OCI-LY1 (cell line): ENCODE results near the gene PTPRN2.

Source experiments
- CTCF ChIP-seq: fragments of 200-600 bp; sonication (generic), shearing (Covaris generic); IDR thresholded peaks from 2 replicates; pipeline ENCODE4 v1.5.1; 2017; ENCODE audit warnings: mild to moderate bottlenecking, antibody characterized with exemption, low read length, moderate library complexity, mixed read lengths
- EZH2 ChIP-seq: fragments of 200-600 bp; sonication (generic), shearing (Covaris generic); IDR thresholded peaks from 2 replicates; pipeline ENCODE4 v1.8.0; 2017; ENCODE audit warnings: borderline replicate concordance, mixed run types, mild to moderate bottlenecking, antibody characterized with exemption, low read length, moderate library complexity, mixed read lengths

GRCh38 chr7:157768198-157768597, 819.4 kb downstream of the PTPRN2 start:
- TF ChIP-seq CTCF (no peak), EZH2 (no peak)
